HepG2 (cell line): Measurements from ENCODE around the gene MRGPRX4. TPM values are rescaled to one million over a fixed set of nuclear protein-coding genes. Genes with fewer than 3 reads are reported as not detected.

Experiments
- CHCHD3 ChIP-seq: sonication (generic); formaldehyde crosslinking; IDR thresholded peaks from 2 replicates; pipeline ENCODE4 v1.8.0; 2022; ENCODE audit warnings: mild to moderate bottlenecking, missing genetic modification reagents, moderate library complexity
- CTCF ChIP-seq: sonication (generic); formaldehyde crosslinking; IDR thresholded peaks from 2 replicates; pipeline ENCODE4 v1.5.0; 2020; ENCODE audit warnings: mild to moderate bottlenecking, missing genetic modification reagents, moderate library complexity
- LCORL ChIP-seq, 2 experiments: fragments of 450-650 bp in 1 of 2; sonication (generic) in 1 of 2; formaldehyde crosslinking in 1 of 2; IDR thresholded peaks; 2 replicates each; pipeline versions ENCODE4 v1.5.0 to v1.6.1; 2017 to 2020; ENCODE audit warnings: antibody characterized with exemption in 1 of 2, missing genetic modification reagents in 1 of 2
- MIER3 ChIP-seq: IDR thresholded peaks from 2 replicates; pipeline ENCODE4 v1.6.1; 2016; ENCODE audit warnings: missing compliant biosample characterization, borderline replicate concordance
- MTA1 ChIP-seq: sonication (generic); formaldehyde crosslinking; IDR thresholded peaks from 2 replicates; pipeline ENCODE4 v1.4.0; 2020; ENCODE audit warnings: missing genetic modification reagents, mild to moderate bottlenecking, borderline replicate concordance
- PREB ChIP-seq: sonication (generic); formaldehyde crosslinking; IDR thresholded peaks from 2 replicates; pipeline ENCODE4 v1.4.0; 2020; ENCODE audit warnings: missing genetic modification reagents
- RAD21 ChIP-seq: fragments of 450-650 bp; formaldehyde crosslinking; IDR thresholded peaks from 2 replicates; pipeline ENCODE4 v1.5.0; 2020; ENCODE audit warnings: mild to moderate bottlenecking
- REST ChIP-seq, 2 experiments: IDR thresholded peaks; 2 replicates each; pipeline ENCODE4 v1.6.1; 2011 to 2012; ENCODE audit warnings: low read length in 2 of 2, borderline replicate concordance in 1 of 2, low read depth in 1 of 2, mild to moderate bottlenecking in 1 of 2, moderate library complexity in 1 of 2
- SP140L ChIP-seq: sonication (generic); formaldehyde crosslinking; IDR thresholded peaks from 2 replicates; pipeline ENCODE4 v1.4.0; 2020; ENCODE audit warnings: missing genetic modification reagents, borderline replicate concordance
- STAG1 ChIP-seq: sonication (generic); formaldehyde crosslinking; IDR thresholded peaks from 2 replicates; pipeline ENCODE4 v1.4.0; 2020; ENCODE audit warnings: missing genetic modification reagents
- ZBTB3 ChIP-seq: sonication (generic); formaldehyde crosslinking; IDR thresholded peaks from 2 replicates; pipeline ENCODE4 v1.4.0; 2020; ENCODE audit warnings: low read depth, mild to moderate bottlenecking, moderate library complexity, missing genetic modification reagents, borderline replicate concordance
- ZBTB7A ChIP-seq: sonication (generic); formaldehyde crosslinking; IDR thresholded peaks from 2 replicates; pipeline ENCODE4 v1.8.0; 2022; ENCODE audit warnings: mild to moderate bottlenecking, missing genetic modification reagents
- ZFP62 ChIP-seq: sonication (generic); formaldehyde crosslinking; IDR thresholded peaks from 2 replicates; pipeline ENCODE4 v1.4.0; 2020; ENCODE audit warnings: missing genetic modification reagents
- ZFP82 ChIP-seq: sonication (generic); formaldehyde crosslinking; IDR thresholded peaks from 2 replicates; pipeline ENCODE4 v1.5.1; 2020; ENCODE audit warnings: mild to moderate bottlenecking, missing genetic modification reagents, borderline replicate concordance
- ZNF207 ChIP-seq: fragments of 450-650 bp; IDR thresholded peaks from 2 replicates; pipeline ENCODE4 v1.6.1; 2016; ENCODE audit warnings: antibody characterized with exemption, borderline replicate concordance
- ZNF343 ChIP-seq: sonication (generic); formaldehyde crosslinking; IDR thresholded peaks from 2 replicates; pipeline ENCODE4 v1.4.0; 2020; ENCODE audit warnings: mild to moderate bottlenecking, missing genetic modification reagents
- ZNF558 ChIP-seq: sonication (generic); formaldehyde crosslinking; IDR thresholded peaks from 2 replicates; pipeline ENCODE4 v1.9.0; 2022; ENCODE audit warnings: mild to moderate bottlenecking, missing genetic modification reagents, borderline replicate concordance
- ZNF776 ChIP-seq: sonication (generic); formaldehyde crosslinking; IDR thresholded peaks from 2 replicates; pipeline ENCODE4 v1.4.0; 2020; ENCODE audit warnings: mild to moderate bottlenecking, missing genetic modification reagents
- ZNF792 ChIP-seq: IDR thresholded peaks from 2 replicates; pipeline ENCODE4 v1.6.1; 2016
- ZNF83 ChIP-seq: sonication (generic); formaldehyde crosslinking; IDR thresholded peaks from 2 replicates; pipeline ENCODE4 v1.4.0; 2020; ENCODE audit warnings: missing genetic modification reagents, mild to moderate bottlenecking, borderline replicate concordance
- polyA plus RNA-seq, 8 experiments: library from polyadenylated mRNA; depleted of rRNA in 3 of 8; stranded (reverse) in 7 of 8; unstranded in 1 of 8; fragments of >200 nt; fragmentation: Illumina TruSeq in 4 of 8; extraction: Trizol in 4 of 8; gene quantifications; 2 replicates each; pipeline versions ENCODE4 v1.2.1 to v1.2.3, GENCODE V29; 2011 to 2016; ENCODE audit warnings: low read depth in 4 of 8, missing spikeins in 1 of 8, mixed read lengths in 1 of 8; ENCODE audit not compliant: insufficient read depth in 1 of 8
- total RNA-seq, 5 experiments: library from RNA; depleted of rRNA; stranded (reverse); fragments of >200 nt; fragmentation: Illumina TruSeq; extraction: Trizol; gene quantifications; 2 replicates each; pipeline ENCODE4 v1.2.3, GENCODE V29; 2016; ENCODE audit warnings: low read depth in 1 of 5
- TF ChIP-seq, protein P1 (sequence below): sonication (generic); formaldehyde crosslinking; IDR thresholded peaks from 2 replicates; pipeline ENCODE4 v1.8.0; 2022; ENCODE audit warnings: low read depth, missing genetic modification reagents
- TF ChIP-seq, protein P2 (sequence below): sonication (generic); formaldehyde crosslinking; IDR thresholded peaks from 2 replicates; pipeline ENCODE4 v1.8.1; 2023; ENCODE audit warnings: mild to moderate bottlenecking, inconsistent platforms, moderate library complexity, missing genetic modification reagents, borderline replicate concordance

MRGPRX4 gene
- total and polyA plus RNA-seq, 2 of the 13 experiments (the other 11 are each of a cell fraction or from before 2014, with no cell fraction given) = 0.18 TPM

GRCh38 chr11:18145025-18145424 is 27.6 kb upstream of the MRGPRX4 start (continued):
- TF ChIP-seq, protein P1, sequence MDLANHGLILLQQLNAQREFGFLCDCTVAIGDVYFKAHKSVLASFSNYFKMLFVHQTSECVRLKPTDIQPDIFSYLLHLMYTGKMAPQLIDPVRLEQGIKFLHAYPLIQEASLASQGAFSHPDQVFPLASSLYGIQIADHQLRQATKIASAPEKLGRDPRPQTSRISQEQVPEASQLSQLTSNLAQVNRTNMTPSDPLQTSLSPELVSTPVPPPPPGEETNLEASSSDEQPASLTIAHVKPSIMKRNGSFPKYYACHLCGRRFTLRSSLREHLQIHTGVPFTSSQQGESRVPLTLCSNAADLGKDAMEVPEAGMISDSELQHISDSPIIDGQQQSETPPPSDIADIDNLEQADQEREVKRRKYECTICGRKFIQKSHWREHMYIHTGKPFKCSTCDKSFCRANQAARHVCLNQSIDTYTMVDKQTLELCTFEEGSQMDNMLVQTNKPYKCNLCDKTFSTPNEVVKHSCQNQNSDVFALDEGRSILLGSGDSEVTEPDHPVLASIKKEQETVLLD = no peak
- peak; percentile 43; the same call in 1 of the 2 replicates for TF ChIP-seq RAD21 (CRISPR knock-in tag)
- TF ChIP-seq ZFP62 (CRISPR knock-in tag) = no peak
- TF ChIP-seq STAG1 (CRISPR knock-in tag) = peak; percentile 72
- no peak for TF ChIP-seq MIER3 (CRISPR knock-in tag)
- no peak for TF ChIP-seq ZNF207
- no peak for TF ChIP-seq PREB (CRISPR knock-in tag)
- TF ChIP-seq ZBTB3 = no peak
- TF ChIP-seq ZNF776 (CRISPR knock-in tag) = no peak
- TF ChIP-seq ZBTB7A = no peak
- no peak for TF ChIP-seq LCORL (IDR thresholded peaks at IDR 0.05)
- TF ChIP-seq LCORL (CRISPR knock-in tag; IDR thresholded peaks at IDR 0.05) = no peak
- no peak for TF ChIP-seq ZNF343 (CRISPR knock-in tag)
- TF ChIP-seq CTCF (CRISPR knock-in tag) = peak; percentile 64
- no peak for TF ChIP-seq SP140L (CRISPR knock-in tag)
- no peak for TF ChIP-seq ZNF792
- TF ChIP-seq, protein P2, sequence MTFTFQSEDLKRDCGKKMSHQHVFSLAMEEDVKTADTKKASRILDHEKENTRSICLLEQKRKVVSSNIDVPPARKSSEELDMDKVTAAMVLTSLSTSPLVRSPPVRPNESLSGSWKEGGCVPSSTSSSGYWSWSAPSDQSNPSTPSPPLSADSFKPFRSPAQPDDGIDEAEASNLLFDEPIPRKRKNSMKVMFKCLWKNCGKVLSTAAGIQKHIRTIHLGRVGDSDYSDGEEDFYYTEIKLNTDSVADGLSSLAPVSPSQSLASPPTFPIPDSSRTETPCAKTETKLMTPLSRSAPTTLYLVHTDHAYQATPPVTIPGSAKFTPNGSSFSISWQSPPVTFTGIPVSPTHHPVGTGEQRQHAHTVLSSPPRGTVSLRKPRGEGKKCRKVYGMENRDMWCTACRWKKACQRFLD (CRISPR knock-in tag) = no peak
- no peak for TF ChIP-seq ZNF83 (CRISPR knock-in tag)
- no peak for TF ChIP-seq CHCHD3
- no peak for TF ChIP-seq ZFP82
- TF ChIP-seq MTA1 = no peak
- TF ChIP-seq REST (IDR thresholded peaks at IDR 0.05; ENCODE audit: borderline replicate concordance in 1 of 2, low read depth in 1 of 2, low read length in 2 of 2) = no peak
- TF ChIP-seq ZNF558 (CRISPR knock-in tag) = no peak
